ENCODE data around the gene TNKS1BP1.
"Not testable (repeated sequence)": the region's sequence is repeated elsewhere in the genome, so short reads cannot be mapped to it uniquely, and the experiment has no call there.

The TNKS1BP1 gene

DNA sequence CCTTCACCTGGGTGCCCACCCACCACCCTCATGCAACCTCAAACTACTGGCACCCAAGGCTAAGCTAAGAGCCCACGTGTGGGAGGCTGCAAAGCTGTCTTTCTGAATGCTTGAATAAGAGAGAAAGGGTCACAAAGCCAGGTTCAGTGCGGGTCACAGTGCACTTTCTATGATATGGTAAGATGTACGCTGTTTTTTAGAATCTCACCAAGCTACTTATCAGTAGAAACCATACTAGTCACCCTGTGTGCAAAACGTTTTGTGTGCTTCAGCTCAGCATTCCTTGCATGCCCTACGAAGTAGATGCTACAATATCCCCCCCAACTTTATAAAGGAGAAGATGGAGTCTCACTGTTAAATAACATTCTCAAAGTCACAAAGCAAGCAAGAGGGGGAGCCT, 28.3 kb upstream of the TNKS1BP1 start:
- no peak for DNase-seq

DNA sequence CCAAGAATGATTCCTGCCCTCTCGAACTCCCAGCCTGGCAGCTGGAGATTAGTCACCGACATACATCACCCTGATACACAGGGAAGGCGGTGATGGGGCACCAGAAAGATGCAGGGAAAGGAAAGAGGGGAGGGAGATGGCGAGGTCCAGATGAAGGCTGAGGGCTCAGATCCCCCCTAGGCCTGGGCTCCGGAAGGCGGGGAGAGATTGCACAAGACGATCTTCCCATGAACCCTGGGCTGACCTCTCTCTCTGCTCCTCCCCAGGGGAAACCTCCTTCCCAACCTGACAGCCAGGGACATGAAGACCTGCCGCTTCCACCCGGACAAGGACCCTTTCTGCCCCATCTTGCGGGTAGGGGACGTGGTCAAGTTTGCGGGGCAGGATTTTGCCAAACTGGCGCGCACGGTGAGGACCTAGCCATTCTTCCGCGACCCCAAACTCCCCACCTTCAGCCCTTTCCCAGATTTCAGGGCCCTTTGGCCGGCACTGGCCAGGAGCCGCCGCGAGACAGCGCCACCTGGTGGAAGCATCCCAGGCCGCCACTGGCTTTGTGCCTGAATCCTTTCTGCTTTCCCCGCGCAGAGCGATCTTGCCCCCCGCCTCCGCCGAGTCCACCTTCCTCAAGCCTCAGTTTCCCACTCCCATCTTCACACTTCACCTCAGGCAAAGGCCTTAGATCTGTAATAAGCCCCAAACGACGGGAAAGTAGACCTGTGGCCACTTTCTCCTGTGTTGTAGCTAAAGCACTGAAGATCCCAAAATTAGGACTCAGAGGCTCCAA, 24.9 kb upstream of the TNKS1BP1 start:
- peak; percentile 48 for DNase-seq

DNA sequence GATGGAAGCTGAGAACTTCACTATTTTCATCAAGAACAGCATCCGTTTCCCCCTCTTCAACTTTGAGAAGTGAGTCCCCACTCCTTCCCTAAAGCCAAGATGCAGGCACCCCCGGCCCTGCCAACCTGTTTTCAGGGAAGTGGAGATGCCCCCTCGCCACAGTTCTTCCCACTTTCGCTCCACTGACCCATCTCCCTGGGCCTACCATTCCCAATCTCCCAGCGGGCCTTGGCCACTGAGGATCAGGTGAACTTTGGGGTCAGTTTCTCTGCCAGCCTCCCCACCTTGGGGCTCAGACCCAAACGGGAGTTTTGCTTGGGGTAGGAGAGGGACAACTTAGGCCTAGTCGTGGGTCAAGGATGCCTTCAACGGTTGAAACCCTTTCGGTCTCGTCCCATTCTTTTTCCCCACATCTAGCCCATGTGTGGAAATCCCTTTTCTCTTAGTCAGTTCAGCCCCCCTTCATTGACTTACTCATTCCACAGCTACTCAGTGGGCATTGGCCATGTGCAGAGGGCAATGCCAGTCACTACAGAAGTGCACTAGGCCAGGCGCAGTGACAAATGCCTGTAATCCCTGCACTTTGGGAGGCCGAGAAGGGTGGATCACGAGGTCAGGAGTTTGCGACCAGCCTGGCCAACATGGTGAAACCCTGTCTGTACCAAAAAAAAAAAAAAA, 24.0 kb upstream of the TNKS1BP1 start:
- no peak for DNase-seq

DNA sequence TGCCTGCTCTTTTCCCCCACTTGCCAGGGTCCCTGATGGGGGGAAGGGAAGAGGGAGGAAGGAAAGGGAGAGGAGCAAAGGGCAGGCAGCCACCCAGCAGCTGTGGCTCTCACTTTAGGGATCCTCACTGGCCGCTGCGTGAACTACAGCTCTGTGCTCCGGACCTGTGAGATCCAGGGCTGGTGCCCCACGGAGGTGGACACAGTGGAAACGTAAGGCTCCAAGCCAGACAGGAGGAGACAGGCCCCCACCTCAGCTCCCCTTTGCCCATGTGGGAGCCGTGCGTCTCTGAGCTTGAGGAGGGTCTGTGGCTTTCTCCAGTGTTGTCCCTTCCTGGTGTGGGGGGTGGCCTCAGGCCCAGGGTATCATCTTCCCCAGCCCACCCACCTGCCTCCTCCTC, 23.3 kb upstream of the TNKS1BP1 start:
- no peak for DNase-seq

DNA sequence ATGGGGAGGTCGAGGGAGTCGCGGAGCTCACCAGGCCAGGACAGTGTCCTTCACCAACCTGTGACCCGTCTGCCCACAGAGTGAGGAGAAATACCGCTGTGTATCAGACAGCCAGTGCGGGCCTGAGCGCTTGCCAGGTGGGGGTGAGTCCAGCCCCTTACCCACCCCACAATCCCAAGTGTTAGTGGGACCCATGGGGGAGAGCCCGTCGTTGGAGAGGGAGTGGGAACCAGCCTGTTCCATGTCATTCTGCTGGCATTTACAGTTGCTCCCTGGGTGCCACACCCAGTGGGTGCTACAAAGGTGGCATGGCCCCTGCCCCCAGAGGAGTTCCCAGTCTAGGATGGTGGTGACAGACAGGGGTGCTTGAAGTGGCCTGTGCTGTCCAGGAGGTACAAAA, 22.6 kb upstream of the TNKS1BP1 start:
- no peak for DNase-seq

DNA sequence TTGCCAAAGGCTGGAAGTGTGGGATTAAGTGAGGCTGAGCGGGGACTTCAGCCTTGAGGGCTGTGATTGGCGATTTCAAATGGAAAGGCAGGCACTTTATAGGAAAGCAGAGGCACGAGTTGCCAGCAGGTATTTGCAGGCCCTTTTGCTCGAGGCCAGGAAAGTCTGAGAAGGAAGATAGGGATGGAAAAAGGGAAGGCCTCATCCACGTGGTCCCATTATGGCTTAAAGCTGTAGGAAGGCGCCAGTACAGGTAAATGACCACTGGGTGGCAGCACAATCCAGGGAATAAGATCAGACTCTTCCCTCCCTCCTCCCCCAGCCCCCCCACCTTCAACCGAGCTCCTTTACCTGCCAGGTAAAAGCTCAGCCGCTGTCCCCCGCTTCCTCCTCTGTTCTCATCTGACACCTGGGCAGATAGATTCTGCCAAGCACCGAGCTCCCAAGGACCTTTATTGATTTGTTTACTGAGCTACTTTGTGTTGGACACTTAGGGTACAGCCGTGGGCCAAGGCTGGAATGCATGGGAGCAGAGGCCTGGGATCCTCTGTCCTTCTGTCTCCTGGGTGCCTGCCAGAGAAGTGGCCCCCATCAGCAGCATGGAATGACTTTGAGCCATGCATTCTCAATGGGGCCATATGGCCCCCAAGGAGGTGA, 20.9 kb upstream of the TNKS1BP1 start:
- peak; percentile 67 for DNase-seq

DNA sequence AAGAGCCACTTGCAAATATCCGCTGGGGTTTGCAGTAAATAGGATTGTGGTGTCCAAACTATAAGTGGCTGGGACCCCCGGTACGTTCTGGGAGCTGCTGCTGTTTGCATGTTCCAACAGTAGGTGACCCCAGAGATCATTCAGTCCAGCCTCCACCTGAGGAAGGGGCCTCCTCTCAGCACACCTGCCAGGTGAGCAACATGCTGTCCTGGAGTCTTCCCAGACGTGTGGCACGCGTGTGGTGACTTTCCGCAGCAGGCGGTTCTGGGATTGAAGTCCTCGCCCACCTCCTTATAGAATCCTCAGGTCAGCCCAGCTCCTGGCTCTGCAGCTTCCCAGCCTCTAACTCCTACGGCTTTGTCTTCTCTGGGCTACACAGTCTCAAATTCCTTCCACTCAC, 20.1 kb upstream of the TNKS1BP1 start:
- no peak for DNase-seq

DNA sequence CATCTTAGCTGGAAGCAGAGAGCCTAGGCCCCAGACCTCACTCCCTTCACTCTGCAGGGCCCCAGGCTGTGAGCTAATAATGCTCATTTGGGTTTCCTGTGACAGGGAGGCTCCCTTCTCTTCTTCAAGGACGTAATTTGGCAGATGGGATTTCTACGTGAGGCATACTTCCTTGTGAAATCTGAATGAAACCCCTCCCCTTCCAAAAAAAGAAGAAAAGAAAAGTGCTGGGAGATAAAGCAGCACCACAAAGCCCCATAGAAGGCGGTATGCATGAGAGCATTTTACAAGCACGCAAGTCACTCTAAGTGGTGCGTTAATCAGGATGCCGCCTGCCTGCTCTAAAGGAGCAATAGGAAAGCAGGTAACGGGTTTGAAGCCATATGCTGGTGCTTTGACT, 19.1 kb upstream of the TNKS1BP1 start:
- no peak for DNase-seq

DNA sequence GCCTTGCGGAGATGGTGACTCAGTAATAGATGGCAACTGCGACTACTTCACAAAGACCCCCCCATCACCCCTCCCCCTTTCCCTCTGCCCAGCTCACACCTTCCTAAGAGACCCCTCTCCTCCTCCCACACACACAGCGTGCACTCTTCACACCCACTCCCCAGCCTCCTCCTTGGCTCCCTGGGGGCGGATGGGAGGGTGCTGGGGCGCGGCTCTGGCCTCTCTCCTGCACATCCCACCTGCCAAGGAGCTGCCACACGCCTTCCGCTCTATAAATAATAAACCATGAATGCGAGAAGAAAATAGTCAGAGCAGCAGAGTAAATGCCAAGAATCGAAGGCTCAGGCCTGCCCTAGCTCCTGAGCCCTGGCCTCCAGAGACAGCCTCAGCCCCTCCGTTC, 17.9 kb upstream of the TNKS1BP1 start:
- DNase-seq, result no peak

DNA sequence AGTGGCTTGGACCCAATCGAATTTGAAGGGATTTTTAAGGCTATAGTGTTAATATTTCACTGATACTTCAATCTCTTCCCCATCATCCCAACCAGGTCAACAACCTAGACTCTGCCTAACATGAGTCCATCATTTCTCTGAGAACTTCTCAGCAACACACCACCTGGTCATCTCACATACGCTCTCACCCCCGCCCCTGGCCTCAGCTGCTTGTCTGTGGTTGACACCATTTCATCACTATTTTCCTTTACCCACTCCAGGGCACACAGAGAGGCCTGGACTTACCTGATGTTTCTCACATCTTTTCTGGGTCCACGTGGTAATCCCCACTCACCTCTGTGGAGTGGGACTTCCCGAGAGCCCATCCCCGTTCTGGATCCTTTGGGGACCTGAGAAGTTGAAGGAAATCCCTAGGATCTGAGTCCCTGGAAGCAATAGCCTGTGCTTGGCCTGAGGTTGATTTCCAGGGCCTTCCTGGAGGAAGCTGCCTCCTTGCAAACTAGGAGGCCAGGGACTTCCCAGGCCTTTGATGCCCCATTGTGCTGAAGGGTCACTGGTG, 16.6 kb upstream of the TNKS1BP1 start:
- no peak for DNase-seq

DNA sequence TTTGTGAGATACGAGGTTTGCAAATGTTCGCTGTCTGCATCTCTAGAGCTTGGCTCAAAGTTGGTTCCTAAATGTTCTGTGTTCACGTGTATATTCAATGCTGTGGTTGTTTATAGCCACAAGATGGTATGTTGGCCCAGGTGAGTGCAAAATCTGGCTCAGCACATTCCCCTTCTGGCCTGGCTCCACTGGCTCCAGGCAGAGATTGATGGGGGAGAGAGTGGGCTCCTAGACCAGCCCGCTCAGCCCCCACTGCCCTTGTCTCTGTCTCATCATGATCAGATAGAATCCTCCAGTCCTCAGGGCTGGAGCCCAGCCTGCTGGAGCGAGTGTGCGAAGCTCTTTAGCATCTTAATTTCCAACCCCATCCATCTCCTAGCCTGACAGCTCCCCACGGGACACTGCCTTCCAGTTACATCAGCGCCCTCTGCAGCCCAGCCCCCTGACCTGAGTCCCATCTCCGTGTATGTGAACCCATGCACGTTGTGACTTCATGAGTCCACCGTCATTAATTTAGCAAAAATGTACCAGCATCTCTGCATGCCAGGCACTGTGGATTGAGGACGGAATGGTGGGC, 15.4 kb upstream of the TNKS1BP1 start:
- DNase-seq, result no peak

DNA sequence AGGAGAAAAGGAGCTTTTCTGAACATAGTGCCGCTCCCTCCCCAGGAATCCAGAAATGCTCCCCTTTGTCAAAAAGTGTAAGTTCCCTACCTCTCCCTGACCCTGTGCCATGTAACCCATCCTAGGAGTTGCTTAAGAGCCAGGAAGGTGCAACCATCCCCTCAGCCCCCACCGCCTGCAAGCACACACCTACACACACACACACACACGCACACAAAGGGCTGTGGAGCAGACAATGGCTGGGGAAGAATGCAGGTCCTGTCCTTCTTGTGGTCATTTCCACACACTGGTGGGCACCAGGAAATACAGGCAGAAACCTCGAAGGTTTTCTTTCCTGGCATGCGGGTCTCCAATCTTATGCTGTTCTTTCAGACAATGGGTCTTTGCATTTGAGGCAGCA, 14.6 kb upstream of the TNKS1BP1 start:
- DNase-seq, result no peak

DNA sequence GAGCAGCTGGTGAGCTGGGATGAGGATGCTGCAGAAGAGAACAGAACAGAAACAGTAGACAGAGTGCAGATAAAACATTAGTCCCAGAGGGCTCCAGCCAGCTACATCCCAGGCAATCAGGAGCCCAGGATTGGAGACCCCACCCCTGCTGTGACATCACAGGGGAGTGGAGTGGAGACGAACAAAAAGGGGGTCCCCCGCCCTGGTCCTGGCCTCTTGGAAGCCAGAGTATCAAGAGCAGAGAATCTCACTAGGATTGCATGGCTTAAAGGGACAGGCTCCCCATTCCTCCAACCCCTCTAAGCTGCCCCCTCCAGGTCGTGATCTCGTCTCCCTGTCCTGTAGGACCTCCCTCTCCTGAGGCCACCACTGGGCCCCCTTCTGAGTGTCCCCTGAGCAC, 13.4 kb upstream of the TNKS1BP1 start, which contains the start of gene P2RX3:
Gene P2RX3, plus strand, starts transcription at position 211 of the 400 bp plus-strand sequence. CDS start 199 bp downstream, outside the sequence.
- DNase-seq, result no peak

DNA sequence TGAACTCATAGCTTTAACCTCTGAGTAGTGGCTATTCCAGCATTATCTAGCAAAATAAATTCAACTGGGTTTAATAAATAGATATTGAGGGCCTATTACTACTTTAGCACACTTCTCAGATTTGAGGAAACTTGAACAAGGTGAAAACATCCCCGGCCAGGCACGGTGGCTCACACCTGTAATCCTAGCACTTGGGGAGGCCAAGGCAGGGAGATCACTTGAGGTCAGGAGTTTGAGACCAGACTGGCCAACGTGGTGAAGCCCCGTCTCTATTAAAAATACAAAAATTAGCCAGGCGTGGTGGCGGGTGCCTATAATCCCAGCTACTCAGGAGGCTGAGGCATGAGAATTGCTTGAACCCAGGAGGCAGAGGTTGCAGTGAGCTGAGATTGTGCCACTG, 12.1 kb upstream of the TNKS1BP1 start:
- DNase-seq, result not testable (repeated sequence)

DNA sequence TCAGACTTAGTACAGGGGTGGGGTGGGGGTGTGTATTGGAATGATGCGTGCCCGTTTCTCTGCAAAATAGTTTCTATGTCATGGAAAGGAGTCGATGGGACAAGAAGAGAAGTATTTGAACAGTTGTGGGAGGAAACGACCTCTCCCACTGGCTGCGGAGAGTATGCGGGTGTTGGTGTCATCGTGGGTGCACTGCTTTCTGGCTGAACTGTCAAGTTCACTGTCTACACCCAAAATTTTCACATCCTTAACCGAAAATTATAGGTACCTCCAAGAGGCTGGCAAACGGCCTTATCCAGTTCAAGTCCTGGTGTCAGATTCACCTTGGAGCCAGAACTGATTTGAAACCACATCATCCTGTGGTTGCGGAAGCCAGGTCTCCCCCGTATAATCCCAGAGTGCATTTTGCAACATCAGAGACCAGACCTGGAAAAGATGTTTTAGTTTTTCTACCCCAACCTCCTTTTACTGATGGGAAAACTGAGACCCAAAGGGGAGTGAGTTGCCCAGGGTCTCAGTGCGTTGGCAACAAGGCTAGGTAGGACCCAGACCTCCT, 11.4 kb upstream of the TNKS1BP1 start:
- DNase-seq, result no peak

DNA sequence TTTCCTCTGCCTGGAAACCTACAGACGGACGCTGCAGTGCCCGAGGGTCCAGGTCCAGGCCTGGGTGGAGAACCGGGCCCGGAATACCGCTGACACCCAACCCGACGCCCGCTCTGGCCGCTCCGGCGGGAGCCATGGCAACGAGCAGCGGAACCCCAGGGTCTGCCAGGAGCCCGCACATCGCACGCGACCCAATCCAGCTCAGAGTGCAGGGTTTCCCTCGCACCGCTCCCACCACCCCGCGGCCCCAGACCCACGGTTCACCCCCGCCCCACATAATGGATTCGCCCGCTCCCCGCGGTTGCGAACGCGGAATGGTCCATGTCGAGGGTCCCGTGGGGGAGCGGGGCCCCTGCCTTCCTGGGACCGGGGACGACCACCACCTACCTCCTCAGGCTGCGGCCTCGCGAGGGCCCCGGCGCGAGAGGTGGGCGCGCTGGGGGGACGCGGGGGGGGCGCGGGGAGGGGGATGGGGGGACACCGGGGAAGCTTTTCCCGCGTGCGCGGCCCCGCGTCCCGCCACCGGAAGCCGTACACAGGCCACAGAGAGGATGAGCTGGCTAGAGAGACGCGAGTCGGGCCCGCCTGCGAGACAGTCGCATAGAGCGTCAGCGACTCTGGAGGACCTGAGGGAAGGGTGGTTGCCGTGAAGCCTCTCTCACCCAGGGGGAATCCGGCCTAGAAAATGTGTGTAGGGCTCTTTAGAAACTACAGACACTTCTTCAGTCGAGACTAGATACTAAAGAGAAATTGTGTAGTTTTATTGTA, 10.8 kb upstream of the TNKS1BP1 start, which contains the start of gene SSRP1:
Gene SSRP1, minus strand, starts transcription at position 550 of the 768 bp plus-strand sequence. CDS start 771 bp downstream, outside the sequence.
- DNase-seq, result peak; percentile 91

DNA sequence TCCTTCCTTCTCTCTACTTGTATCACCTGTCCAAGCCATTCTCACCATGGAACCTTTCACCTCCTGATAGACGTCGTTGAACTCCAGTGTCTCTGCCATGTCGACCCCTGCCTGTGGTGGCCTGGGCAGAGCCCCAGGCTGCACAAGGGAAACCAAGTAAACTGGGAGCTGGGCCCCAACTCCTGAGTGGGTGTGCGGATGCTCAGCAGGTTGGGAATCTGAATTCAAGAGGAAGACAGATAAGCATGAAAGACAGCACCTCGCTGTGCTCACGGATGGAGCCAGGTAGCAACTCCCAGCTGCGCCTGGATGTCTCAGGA, 10.2 kb upstream of the TNKS1BP1 start:
- DNase-seq, result no peak

DNA sequence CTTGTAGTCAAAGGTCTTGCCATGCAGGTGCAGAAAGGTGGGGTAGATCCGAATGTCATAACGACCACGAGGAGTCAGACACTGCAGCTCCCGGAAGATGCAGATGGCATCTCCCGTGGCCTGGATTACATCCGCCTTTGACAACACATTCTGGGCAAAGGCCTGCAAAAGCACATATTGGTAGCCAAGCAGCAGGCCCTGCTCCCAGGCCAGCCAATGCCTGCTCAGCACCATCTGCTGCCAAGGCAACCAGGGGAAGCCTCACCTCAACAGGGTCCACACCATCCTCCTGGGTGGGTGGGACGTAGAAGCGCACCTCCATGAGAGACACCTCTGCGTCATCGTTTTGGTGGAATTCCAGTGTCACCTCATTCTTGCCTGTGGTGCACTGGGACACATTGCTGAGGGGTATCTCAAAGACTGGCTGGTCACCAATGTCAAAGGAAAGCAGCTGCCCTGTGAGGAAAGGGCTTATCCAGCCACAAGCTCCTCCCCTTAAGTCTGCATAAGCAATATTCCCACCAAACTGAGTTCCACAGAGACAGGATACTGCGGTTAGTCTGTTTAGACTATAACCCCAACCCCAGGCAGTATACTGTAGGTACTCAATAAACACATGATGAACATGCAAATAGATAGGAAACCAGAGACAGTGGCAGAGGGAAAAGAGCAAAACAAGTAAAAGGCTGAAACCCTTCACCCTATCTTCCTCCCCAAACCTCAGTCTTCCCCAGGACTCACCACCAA, 8.1 kb upstream of the TNKS1BP1 start:
- DNase-seq, result no peak

DNA sequence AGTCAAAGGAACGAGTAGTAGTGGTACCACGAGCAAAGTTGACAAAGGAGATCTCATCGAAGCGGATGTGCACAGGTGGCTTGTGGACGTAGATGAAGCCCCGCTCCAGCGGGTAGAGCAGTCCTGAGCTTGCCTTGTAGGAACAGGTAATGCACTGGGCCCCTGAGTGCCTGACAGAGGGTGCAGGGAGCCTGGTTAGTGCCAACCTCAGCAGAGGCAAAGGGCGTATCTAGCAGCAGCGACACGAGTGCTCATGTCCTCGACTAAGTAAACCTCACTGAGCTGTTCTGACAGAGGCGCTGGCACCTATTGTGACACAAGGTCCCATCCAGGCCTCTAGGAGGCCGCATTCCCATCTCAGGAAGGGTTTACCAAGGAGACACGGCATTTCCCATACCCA, 7.0 kb upstream of the TNKS1BP1 start:
- DNase-seq, result no peak

DNA sequence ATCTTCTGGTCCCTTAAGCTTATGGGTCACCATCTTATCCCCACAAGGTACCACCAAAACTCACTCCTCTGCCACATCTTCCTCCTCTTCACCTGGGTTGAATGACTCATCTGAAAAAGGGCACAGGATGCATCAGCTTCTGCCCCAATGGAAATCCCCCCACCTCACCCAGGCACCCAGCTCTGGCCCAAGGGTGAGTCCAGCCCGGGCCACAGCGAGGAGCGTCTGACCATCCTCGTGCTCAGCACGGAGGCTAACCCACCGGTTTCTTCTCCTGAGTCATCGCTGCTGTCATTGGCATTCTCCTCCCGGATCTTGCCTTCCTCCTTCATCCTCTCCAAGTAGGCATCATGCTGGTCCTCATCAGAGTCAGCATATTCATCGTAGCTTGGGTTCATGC, 5.3 kb upstream of the TNKS1BP1 start:
- no peak for DNase-seq

DNA sequence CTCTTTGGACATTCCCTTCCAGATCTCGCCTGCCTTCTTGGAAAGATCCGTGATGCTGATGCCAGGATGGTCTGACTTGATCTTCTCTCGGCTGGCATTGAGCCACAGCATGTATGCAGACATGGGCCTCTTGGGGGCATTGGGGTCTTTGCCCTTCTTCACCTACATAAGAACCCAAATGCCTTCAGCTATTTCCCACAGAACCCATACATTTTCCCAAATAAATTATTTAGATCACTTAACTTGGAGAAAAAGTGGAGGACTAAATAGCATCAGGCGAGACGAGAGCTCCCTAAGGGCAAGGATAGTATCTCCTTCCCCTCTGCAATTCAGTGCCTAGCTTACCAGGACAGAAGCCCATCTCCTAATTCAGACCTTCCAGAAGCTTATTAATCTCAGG, 3.0 kb upstream of the TNKS1BP1 start:
- no peak for DNase-seq

DNA sequence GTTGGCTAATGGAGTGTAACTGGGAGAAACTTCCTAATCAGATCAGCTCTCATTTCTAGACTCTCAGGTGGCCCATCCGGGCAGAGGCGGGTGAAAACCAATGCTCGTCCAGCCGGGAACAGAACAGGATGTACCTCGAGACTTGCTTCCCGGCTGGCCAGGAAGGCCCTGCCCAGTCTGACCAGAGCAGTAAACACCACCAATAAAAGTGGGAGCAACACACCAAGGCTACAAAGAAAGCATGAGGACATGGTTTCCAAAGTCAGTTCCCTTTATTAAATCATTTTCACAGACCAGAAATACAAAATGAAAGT, 940 bp upstream of the TNKS1BP1 start:
- DNase-seq, result no peak

Measured in stimulated activated CD4-positive, alpha-beta T cell treated with anti-CD3 and anti-CD28 coated beads, Interleukin-1b, Interleukin-23, amount 100 ng/mL, for 48 hours (primary cell).